NCI-H524 (cell line): Measurements from ENCODE around the gene PEPD.

Experiments used
- DNase-seq, 2 experiments: peaks; one replicate each; lab custom pipeline; 2025; lab: John Stamatoyannopoulos, UW

PEPD gene

GRCh38 chr19:33395561-33396550 is 125.7 kb downstream of the PEPD start:
- DNase-seq = no peak

GRCh38 chr19:33394723-33395560 is 126.6 kb downstream of the PEPD start:
- no peak for DNase-seq

GRCh38 chr19:33394006-33394722 is 127.4 kb downstream of the PEPD start:
- DNase-seq = no peak

- no peak for DNase-seq
These were observed 128.1 kb downstream of the PEPD start for GRCh38 chr19:33393286-33394005.

- DNase-seq = no peak
These were observed 129.0 kb downstream of the PEPD start for GRCh38 chr19:33392341-33393285.

- no peak for DNase-seq
These were observed 129.9 kb downstream of the PEPD start for GRCh38 chr19:33391631-33392249.

GRCh38 chr19:33390908-33391630 is 130.5 kb downstream of the PEPD start:
- DNase-seq = no peak

- no peak for DNase-seq
These were observed 131.3 kb downstream of the PEPD start for GRCh38 chr19:33390101-33390907.

GRCh38 chr19:33389421-33390100 is 132.0 kb downstream of the PEPD start:
- DNase-seq = no peak

GRCh38 chr19:33388725-33389420 is 132.7 kb downstream of the PEPD start:
- DNase-seq = no peak

GRCh38 chr19:33388231-33388724 is 133.3 kb downstream of the PEPD start:
- DNase-seq = no peak

GRCh38 chr19:33387351-33388230 is 134.0 kb downstream of the PEPD start:
- peak in 1 of 2 experiments; percentile 20 for DNase-seq

- no peak for DNase-seq
These were observed 135.2 kb downstream of the PEPD start for GRCh38 chr19:33386361-33386858.

GRCh38 chr19:33385956-33386355 is 135.6 kb downstream of the PEPD start:
- DNase-seq = no peak

- DNase-seq = no peak
These were observed 136.6 kb downstream of the PEPD start for GRCh38 chr19:33384983-33385382.
